ENCODE results near the gene ZNF296.

The ZNF296 gene

GRCh38 chr19:45123440-45123850, 47.2 kb upstream of the ZNF296 start:
- no peaks in the 10 kb centered on the region for H3K27me3 ChIP-seq (ENCODE audit: insufficient read depth, poor library complexity, severe bottlenecking)
- no peak overlapping the region for H3K4me3 ChIP-seq (replicated peaks; ENCODE audit: insufficient read depth, low read length)
- TF ChIP-seq SPI1 (IDR thresholded peaks at IDR 0.05; ENCODE audit: borderline replicate concordance, low read depth) (no peak), GABPA (IDR thresholded peaks at IDR 0.05; ENCODE audit: low read depth) (no peak), CTCF (IDR thresholded peaks at IDR 0.05; ENCODE audit: insufficient read depth, low read length) (no peak), REST (IDR thresholded peaks at IDR 0.05; ENCODE audit: insufficient replicate concordance, low read depth) (no peak), POLR2AphosphoS5 (IDR thresholded peaks at IDR 0.05; ENCODE audit: low read depth) (no peak)
- DNase-seq (ENCODE audit: low read depth in 1 of 2, low spot score in 1 of 2): no peak
- no peak overlapping the region for H3K27ac ChIP-seq (replicated peaks)

- Histone ChIP-seq H3K4me3 (replicated peaks; ENCODE audit: insufficient read depth, low read length) (no peak overlapping the region), H3K27ac (replicated peaks) (no peak overlapping the region)
- TF ChIP-seq CTCF (IDR thresholded peaks at IDR 0.05; ENCODE audit: insufficient read depth, low read length): no peak
- TF ChIP-seq REST (IDR thresholded peaks at IDR 0.05; ENCODE audit: insufficient replicate concordance, low read depth): no peak
- TF ChIP-seq GABPA (IDR thresholded peaks at IDR 0.05; ENCODE audit: low read depth): no peak
- no peak for TF ChIP-seq POLR2AphosphoS5 (IDR thresholded peaks at IDR 0.05; ENCODE audit: low read depth)
- no peak for TF ChIP-seq SPI1 (IDR thresholded peaks at IDR 0.05; ENCODE audit: borderline replicate concordance, low read depth)
Observed at GRCh38 chr19:45122832-45123231, 46.6 kb upstream of the ZNF296 start.

GRCh38 chr19:45121827-45122345, 45.6 kb upstream of the ZNF296 start:
- no peak overlapping the region for H3K4me3 ChIP-seq (replicated peaks; ENCODE audit: insufficient read depth, low read length)

More at GRCh38 chr19:45122832-45123231, 46.6 kb upstream of the ZNF296 start:
- no peaks in the 10 kb centered on the region for H3K27me3 ChIP-seq (ENCODE audit: insufficient read depth, poor library complexity, severe bottlenecking)
- no peak for DNase-seq (ENCODE audit: low read depth in 1 of 2, low spot score in 1 of 2)

More at GRCh38 chr19:45121827-45122345, 45.6 kb upstream of the ZNF296 start:
- no peaks in the 10 kb centered on the region for H3K27me3 ChIP-seq (ENCODE audit: insufficient read depth, poor library complexity, severe bottlenecking)
- TF ChIP-seq GABPA (IDR thresholded peaks at IDR 0.05; ENCODE audit: low read depth): no peak
- TF ChIP-seq POLR2AphosphoS5 (IDR thresholded peaks at IDR 0.05; ENCODE audit: low read depth): no peak
- no peak for TF ChIP-seq SPI1 (IDR thresholded peaks at IDR 0.05; ENCODE audit: borderline replicate concordance, low read depth)
- TF ChIP-seq REST (IDR thresholded peaks at IDR 0.05; ENCODE audit: insufficient replicate concordance, low read depth): no peak
- no peak for TF ChIP-seq CTCF (IDR thresholded peaks at IDR 0.05; ENCODE audit: insufficient read depth, low read length)
- no peak overlapping the region for H3K27ac ChIP-seq (replicated peaks)
- DNase-seq (ENCODE audit: low read depth in 1 of 2, low spot score in 1 of 2): no peak

Measured in HL-60 (cell line).